ENCODE data around the gene NDUFB10.
A peak's percentile ranks its signal among the peaks of the same experiment; 100 is the strongest.

Gene NDUFB10

GRCh38 chr16:1963806-1964505 lies 4.6 kb downstream of the NDUFB10 start:
- H3K27ac ChIP-seq, result peak overlapping the region; percentile 65 to 100 (median 97)
- peak overlapping the region; percentile 67 to 100 (median 91) for H3K4me3 ChIP-seq

DNA sequence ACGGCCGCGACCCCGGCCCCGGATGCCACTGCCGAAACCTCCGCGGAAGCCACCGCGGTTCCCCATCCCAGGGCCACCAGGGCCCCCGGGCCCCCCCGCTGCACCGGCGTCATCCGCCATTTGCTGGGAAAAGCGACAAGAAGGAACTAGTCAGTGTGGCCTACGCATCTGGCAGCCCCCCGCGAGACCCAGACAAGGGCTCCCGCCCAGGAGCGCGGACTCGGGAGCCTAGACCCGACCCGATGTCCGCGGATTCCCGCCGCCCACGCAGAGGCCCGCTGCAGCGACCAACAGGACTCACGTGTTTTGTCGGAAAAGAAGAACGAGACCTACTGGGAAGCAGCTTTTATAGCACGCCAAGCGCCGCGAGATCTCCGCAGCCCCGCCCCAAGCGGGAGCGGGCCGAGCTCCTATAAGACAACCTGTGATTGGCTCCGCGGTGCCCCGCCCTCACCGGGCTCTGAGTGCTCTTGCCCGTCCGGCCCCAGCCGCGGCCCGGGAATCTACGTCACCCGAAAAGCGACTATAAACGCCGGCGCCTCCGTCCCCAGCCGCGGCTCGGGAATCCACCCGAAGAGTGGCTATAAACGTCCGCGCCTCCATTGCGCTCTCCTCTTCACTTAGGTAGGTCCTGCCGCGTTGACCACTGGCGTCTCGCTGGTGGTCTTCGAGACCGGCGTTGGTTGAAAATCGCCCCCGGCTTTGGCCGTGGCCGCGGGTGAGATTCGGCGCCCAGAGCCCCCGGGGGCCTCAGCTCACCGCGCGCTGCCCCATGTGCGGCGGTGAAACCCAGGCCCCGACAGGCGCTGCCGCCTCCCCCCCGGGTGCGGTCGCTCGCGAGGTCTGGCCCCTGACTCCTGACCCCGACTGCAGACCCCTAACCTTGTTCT lies 5.4 kb downstream of the NDUFB10 start, which contains the start of gene RPS2:
Gene RPS2 (minus strand): TSS at position 321 of the 890 bp plus-strand sequence. CDS start 201 bp downstream, at position 120.
- peak within 1 kb of the TSS; percentile 67 to 100 (median 91) for H3K4me3 ChIP-seq
- H3K27ac ChIP-seq, result peak within 1 kb of the TSS; percentile 84 to 100 (median 97)

- peak overlapping the region; percentile 84 to 100 (median 97) for H3K27ac ChIP-seq
- peak overlapping the region; percentile 67 to 100 (median 91) for H3K4me3 ChIP-seq
These were observed 6.2 kb downstream of the NDUFB10 start for GRCh38 chr16:1965396-1966001.

GRCh38 chr16:1966460-1966859 lies 7.1 kb downstream of the NDUFB10 start, which contains the start of gene RNF151:
Gene RNF151 (plus strand): TSS chr16:1966856. CDS start chr16:1966882, 26 bp downstream.
- Histone ChIP-seq H3K27ac (peak within 1 kb of the TSS in 14 of 21 experiments; percentile 91 to 100 (median 98)), H3K4me3 (peak within 1 kb of the TSS; percentile 67 to 100 (median 91))

- H3K4me3 ChIP-seq, result no peak overlapping the region
- no peak overlapping the region for H3K27ac ChIP-seq
These were observed 9.0 kb downstream of the NDUFB10 start for GRCh38 chr16:1968146-1968953.

DNA sequence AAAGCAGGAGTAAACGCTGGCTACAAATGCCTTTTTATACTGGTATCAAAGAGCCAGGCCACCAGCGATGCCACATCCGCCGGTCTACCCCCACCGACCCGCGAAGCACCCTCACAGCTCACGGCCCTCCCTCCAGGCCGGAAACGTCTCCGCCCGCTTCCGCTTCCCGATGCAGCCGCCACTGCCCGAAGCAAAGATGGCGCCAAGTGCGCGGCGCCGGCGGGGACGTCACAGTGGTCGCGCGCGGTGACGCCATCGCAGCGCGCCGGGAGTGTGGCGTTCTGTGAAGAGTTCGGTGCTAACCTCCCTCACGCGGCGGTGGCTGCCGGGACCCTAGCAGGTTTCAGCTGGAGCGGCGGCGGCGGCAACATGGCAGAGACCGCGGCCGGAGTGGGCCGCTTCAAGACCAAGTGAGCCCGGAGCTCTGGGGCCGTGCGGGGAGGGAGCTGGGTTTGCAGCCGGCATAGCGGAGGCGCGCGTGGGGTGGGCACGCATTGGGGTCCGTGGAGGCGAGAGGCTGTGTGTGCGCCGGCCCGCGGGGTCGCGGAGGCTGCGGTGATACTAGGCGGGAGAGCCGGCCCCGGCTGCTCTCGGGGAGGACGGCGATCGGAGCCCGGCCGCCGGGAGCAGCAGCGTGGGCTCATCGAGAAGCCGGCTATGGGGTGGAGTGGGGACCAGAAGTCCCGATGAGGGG lies 12.6 kb downstream of the NDUFB10 start, which contains the start of gene TBL3:
Gene TBL3 (plus strand): TSS at position 258 of the 694 bp plus-strand sequence. CDS start 112 bp downstream, at position 370.
- peak within 1 kb of the TSS; percentile 60 to 98 (median 91) for H3K27ac ChIP-seq
- H3K4me3 ChIP-seq, result peak within 1 kb of the TSS; percentile 66 to 100 (median 81)

- Histone ChIP-seq H3K4me3 (peak overlapping the region; percentile 66 to 100 (median 81)), H3K27ac (peak overlapping the region in 20 of 21 experiments; percentile 69 to 98 (median 91))
These were observed 13.1 kb downstream of the NDUFB10 start for GRCh38 chr16:1972490-1972877.

- H3K27ac ChIP-seq, result peak overlapping the region in 1 of 21 experiments; percentile 94
- H3K4me3 ChIP-seq, result peak overlapping the region in 2 of 7 experiments; percentile 81 to 100
These were observed 14.3 kb downstream of the NDUFB10 start for GRCh38 chr16:1973461-1974156.

DNA sequence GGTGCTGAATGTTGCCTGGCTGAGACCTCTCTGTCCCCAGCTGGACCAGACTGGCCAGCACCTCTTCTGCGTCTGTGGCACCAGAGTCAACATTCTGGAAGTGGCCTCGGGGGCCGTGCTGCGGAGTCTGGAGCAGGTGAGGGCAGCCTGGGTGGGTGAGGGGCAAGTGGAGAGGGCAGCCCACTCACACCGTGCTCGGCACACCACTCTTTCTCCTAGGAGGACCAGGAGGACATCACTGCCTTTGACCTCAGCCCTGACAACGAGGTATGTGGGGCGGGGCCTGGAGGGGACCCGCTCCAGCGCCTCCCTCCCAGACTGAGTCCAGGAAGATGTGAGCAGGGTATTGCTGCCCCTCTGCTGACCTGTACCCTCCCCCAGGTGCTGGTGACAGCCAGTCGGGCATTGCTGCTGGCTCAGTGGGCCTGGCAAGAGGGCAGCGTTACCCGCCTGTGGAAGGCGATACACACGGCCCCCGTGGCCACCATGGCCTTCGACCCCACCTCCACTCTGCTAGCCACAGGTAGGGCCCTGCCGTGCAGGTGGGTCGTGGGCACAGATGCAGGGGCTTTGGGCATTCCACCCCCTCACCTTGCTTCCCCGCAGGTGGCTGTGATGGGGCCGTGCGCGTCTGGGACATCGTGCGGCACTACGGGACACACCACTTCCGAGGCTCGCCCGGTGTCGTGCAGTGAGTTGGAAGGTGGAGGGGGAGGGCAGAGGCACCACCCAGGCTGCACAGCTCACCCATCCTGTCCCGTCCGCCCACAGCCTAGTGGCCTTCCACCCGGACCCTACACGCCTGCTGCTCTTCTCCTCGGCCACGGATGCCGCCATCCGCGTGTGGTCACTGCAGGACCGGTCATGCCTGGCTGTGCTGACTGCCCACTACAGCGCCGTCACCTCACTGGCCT lies 15.1 kb downstream of the NDUFB10 start:
- Histone ChIP-seq H3K27ac (no peak overlapping the region), H3K4me3 (no peak overlapping the region)

GRCh38 chr16:1975432-1976215 lies 16.3 kb downstream of the NDUFB10 start:
- Histone ChIP-seq H3K27ac (no peak overlapping the region), H3K4me3 (no peak overlapping the region)

GRCh38 chr16:1976216-1976520 lies 16.8 kb downstream of the NDUFB10 start:
- no peak overlapping the region for H3K27ac ChIP-seq
- no peak overlapping the region for H3K4me3 ChIP-seq

- H3K4me3 ChIP-seq, result no peak overlapping the region
- no peak overlapping the region for H3K27ac ChIP-seq
These were observed 17.9 kb downstream of the NDUFB10 start for GRCh38 chr16:1976951-1977874.

DNA sequence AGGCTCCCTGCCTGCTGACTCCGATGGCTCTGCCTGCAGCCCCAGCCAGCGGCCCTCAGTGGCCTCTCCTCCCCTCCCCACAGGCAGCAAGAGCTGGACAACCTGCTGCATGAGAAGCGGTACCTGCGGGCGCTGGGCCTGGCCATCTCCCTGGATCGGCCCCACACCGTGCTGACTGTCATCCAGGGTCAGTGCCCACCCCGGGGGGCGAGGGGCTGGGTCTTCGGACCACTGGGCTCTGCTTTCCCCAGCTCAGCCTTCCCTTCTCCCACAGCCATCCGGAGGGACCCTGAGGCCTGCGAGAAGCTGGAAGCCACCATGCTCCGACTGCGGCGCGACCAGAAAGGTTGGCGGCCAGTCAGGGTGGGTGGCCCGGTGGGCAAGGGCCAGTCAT lies 18.5 kb downstream of the NDUFB10 start:
- Histone ChIP-seq H3K27ac (no peak overlapping the region), H3K4me3 (no peak overlapping the region)

GRCh38 chr16:1978476-1979120 lies 19.3 kb downstream of the NDUFB10 start:
- H3K4me3 ChIP-seq, result peak overlapping the region in 5 of 7 experiments; percentile 16 to 32 (median 22)
- H3K27ac ChIP-seq, result peak overlapping the region in 8 of 21 experiments; percentile 10 to 80 (median 53)
